Stimulated activated naive B cell treated with anti-CD40 and anti-IgM and Interleukin-4, amounts not matched to agents 10 μg/mL and 1 μg/mL and 100 μg/mL, for 72 hours (primary cell): Measurements from ENCODE around the gene LCN2.

Experiments
- ATAC-seq, 2 donors: fragments of 150-1000 bp; cut with Tn5 transposase; replicated peaks; 2 replicates each; pipeline ENCODE4 v1.10.0; 2021; ENCODE audit warnings: moderate library complexity in 1 of 2
- DNase-seq: peaks from one replicate; pipeline ENCODE4 v3.0.0; 2021
- H3K27ac Mint-ChIP-seq: one replicate; pipeline ENCODE4 v1.8.0; 2022; ENCODE audit warnings: mild to moderate bottlenecking, mixed read lengths
- H3K27me3 Mint-ChIP-seq, 2 donors: one replicate each; pipeline ENCODE4 v1.8.0; 2022; ENCODE audit warnings: mixed read lengths in 2 of 2
- H3K36me3 Mint-ChIP-seq, 2 donors: one replicate each; pipeline ENCODE4 v1.8.0; 2022; ENCODE audit warnings: mixed read lengths in 2 of 2, mild to moderate bottlenecking in 1 of 2
- H3K4me1 Mint-ChIP-seq, 2 donors: one replicate each; pipeline ENCODE4 v1.8.0; 2022; ENCODE audit warnings: mixed read lengths in 2 of 2, mild to moderate bottlenecking in 1 of 2
- H3K4me3 Mint-ChIP-seq, 2 donors: one replicate each; pipeline ENCODE4 v1.8.0; 2022; ENCODE audit warnings: mild to moderate bottlenecking in 2 of 2, mixed read lengths in 2 of 2, moderate library complexity in 1 of 2
- H3K9me3 Mint-ChIP-seq, 2 donors: one replicate each; pipeline ENCODE4 v1.8.0; 2022; ENCODE audit warnings: mixed read lengths in 2 of 2, mild to moderate bottlenecking in 1 of 2

LCN2 gene

DNA sequence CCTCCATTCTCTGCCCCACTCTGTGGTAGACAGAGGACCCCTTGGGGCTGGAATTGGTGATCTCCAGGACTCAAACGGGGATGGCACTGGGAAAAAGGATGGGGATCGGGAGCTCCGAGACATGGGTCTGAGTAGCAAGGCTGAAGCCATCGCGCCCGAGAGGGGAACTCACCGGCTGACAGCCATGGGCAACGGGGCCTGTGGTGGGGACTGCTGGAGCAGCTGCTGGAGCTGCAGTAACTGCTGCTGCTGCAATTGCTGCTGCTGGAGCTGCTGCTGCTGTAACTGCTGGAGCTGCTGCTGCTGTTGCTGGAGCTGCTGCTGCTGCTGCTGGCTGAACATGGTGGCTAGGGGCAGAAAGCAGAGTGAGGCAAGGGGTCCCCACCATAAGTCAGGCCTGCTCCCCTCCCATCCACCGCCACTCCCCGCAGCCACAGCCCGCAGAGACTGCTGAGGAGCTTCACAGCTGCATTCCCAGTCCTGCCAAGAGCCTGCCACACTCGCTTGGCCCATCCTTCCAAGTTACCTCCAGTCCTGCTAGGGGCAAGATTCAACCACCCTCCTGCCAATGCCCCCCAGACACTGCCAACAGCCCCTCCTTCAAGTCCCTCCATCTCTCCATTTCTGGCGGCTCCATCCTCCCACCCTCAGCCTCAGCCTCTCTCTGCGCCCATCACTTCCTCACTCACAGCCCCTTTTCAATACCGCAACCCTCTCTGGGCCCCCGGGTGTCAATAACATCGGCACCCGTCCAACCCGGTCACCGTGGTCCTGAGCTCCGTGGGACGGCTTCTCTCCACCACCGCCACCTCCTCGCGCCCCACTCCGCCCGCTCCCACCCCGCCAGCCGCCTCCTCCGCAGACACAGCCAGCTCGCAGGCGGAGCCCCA, 41.5 kb downstream of the LCN2 start:
- Mint-ChIP-seq H3K36me3 (peaks cover 24 to 30% of the 10 kb centered on the region in 2 donors), H3K9me3 (no peaks in the 10 kb centered on the region), H3K27me3 (no peaks in the 10 kb centered on the region), H3K4me3 (peak overlapping the region; percentile 94 to 100), H3K4me1 (peaks cover 19 to 36% of the 10 kb centered on the region in 2 donors), H3K27ac (peak overlapping the region; percentile 94)
- peak; percentile 49 to 59 for ATAC-seq
- no peak for DNase-seq

DNA sequence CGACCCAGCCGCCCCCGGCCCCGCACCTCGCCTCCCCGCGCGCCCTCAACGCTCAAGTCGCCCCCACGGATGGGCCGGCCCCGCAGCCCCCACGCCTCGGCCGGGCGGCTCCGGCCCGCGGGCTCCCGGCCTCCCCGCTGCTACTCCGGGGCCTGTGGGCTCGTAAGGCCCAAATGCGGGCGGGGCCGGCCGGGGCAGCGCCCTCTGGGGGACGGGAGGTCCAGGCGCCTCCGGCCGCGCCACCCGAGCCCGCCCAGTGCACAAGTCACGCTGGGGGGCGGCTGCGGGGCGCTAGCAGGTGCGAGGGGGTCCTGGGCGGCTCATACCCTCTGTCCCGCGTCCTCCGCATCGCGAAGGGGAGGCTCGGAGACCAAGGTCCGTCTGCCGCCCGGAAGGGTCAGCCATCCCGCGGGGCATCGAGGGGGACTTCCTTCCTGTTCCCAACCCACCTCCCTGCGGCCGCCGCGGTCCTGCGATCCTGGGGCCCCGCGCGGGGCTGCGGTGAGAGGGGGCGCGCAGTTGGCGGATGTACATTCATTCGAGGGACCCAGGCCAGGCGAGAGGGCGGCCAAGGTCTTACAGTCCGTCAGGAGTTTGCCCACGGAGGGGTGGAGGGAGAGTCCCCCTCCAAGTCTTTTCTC, 42.3 kb downstream of the LCN2 start, which contains the start of gene CIZ1:
CIZ1 (minus strand) TSS at position 167 of the 641 bp plus-strand sequence. CDS start 715 bp downstream, outside the sequence.
- DNase-seq (peak; percentile 73), ATAC-seq (peak; percentile 93 to 97)
- Mint-ChIP-seq H3K4me1 (peaks cover 15 to 36% of the 10 kb centered on the region in 2 donors), H3K27me3 (no peaks in the 10 kb centered on the region), H3K36me3 (peaks cover 18 to 25% of the 10 kb centered on the region in 2 donors), H3K27ac (peak within 1 kb of the TSS; percentile 94), H3K4me3 (peak within 1 kb of the TSS; percentile 94 to 100), H3K9me3 (no peaks in the 10 kb centered on the region)

DNA sequence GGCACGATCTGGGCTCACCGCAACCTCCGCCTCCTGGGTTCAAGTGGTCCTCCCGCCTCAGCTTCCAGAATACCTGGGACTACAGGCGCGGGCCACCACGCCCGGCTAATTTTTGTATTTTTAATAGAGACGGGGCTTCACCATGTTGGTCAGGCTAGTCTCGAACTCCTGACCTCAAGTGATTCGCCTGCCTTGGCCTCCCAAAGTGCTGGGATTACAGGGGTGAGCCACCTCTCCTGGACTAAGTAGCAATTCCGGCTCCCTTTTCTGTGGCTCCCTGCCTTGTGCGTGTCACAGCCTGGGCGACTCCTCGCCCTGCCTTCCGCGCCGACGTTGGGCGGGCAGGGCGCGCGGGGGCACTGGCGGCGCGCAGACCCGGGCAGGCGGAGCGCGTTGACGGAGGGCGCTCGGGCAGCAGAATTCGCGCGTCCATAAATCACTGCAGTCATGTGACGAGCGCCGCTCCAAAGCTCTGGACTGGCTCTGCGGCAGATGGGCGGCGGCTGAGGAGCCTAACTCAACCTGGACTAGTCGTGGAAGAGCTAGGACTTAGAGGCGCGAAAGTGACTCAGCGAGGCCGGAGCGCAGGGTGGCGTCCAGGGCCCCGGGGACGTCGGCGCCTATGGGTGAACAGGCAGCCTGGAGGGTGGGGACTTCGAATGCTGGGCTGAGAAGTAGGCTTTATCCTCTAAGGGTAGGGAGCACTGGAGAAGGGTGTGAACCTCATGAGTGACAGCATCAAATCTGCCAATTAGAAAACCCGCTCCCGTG, 43.5 kb downstream of the LCN2 start:
- H3K27me3 Mint-ChIP-seq, result no peaks in the 10 kb centered on the region
- no peak overlapping the region for H3K27ac Mint-ChIP-seq
- peak overlapping the region; percentile 32 to 78 for H3K4me3 Mint-ChIP-seq
- peak in 1 of 2 donors; percentile 75 for ATAC-seq
- no peak for DNase-seq
- H3K36me3 Mint-ChIP-seq, result peaks cover 9 to 21% of the 10 kb centered on the region in 2 donors
- H3K9me3 Mint-ChIP-seq, result no peaks in the 10 kb centered on the region
- peaks cover 13 to 33% of the 10 kb centered on the region in 2 donors for H3K4me1 Mint-ChIP-seq

DNA sequence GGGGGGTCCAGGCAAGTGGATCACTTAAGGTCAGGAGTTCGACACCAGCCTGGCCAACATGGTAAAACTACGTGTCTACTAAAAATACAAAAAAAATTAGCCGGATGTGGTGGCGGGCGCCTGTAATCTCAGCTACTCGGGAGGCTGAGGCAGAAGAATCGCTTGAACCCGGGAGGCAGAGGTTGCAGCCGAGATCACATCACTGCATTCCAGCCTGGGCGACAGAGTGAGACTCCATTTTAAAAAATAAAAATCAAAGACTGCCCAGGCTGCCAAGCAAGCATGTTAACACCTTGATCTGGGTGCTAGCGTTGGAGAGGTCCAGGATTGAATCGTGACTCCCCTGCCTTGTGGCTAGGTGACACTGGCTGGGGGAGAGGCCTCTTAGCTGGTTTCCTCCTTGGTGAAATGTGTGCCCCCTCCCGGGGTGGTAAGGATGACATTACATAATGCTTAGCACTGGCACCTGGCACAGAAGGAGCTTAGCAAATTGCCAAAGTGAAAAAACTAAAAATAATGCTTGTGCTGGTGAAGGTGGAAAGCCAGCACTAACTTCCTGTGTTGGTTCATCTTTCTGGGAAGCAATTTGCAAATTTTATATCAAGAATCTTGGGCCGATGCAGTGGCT, 44.3 kb downstream of the LCN2 start:
- Mint-ChIP-seq H3K4me3 (peak overlapping the region in 1 of 2 donors; percentile 6), H3K4me1 (peaks cover 13 to 29% of the 10 kb centered on the region in 2 donors), H3K36me3 (peaks cover 8 to 14% of the 10 kb centered on the region in 2 donors), H3K9me3 (no peaks in the 10 kb centered on the region), H3K27me3 (no peaks in the 10 kb centered on the region), H3K27ac (no peak overlapping the region)
- DNase-seq, result no peak
- no peak for ATAC-seq

DNA sequence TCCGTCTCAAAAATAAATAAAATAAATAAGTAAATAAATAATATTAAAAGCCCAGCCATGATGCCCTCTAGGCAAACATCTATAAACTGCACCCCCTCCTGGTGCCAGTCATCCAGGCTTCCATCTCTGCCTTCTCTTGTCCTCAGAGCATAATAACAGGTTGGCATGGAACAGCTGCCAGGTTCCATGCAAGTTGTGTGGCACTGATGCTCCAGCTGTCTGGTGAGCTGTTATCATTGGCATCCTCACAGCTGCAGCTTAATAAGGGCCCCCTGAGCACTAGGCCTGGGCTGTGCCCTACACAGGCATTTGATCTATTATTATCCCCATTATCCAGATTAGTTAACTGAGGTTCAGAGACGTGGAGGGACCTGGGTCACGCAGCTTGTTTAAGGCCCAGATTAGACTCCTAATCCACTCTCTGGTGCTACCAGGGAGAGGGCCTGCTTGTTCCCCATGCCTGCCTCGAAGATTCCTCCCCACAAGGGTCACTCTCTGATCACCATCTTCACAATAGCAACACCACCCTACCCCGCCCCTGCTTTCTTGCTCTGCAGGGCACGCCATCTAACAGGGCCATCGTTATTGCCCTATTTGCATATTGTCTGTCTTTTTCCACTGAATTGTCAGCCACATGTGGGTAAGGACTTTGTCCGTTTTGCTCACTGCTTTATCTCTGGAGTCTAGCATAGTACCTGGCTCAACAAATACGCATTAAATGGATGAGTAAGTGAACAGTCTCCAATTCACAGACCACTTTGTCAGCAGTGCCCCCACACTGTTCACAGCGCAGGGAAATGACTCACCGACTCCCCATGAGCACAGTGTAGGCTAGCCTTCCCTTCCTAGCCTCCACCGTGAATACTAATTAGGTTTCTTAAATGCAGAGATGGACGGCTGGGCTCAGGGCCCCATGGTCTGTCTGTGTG, 52.5 kb downstream of the LCN2 start:
- Mint-ChIP-seq H3K27ac (no peak overlapping the region), H3K27me3 (peaks cover 12 to 26% of the 10 kb centered on the region in 2 donors), H3K4me1 (peaks cover 9 to 18% of the 10 kb centered on the region in 2 donors), H3K9me3 (no peaks in the 10 kb centered on the region), H3K36me3 (no peaks in the 10 kb centered on the region), H3K4me3 (no peak overlapping the region)
- DNase-seq (no peak), ATAC-seq (no peak)

DNA sequence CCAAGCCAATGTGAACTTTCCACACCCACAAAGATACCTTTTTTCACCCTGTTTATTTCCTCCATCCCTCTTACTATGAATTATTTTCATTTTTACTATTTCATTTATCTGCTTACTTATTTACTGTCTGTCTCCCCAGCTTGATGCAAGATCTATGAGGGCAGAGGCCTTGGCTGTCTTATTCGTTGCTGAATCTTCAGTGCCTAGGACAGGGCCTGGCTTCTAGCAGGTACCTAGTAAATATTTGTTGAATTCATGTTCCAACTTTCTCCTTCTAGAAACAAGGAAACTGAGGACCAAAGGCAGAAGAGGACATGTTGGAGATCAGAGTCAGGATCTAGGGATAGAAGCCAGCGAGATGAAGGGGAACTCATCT, 53.4 kb downstream of the LCN2 start:
- peak overlapping the region; percentile 73 to 76 for H3K4me3 Mint-ChIP-seq
- H3K4me1 Mint-ChIP-seq, result peaks cover 9 to 18% of the 10 kb centered on the region in 2 donors
- ATAC-seq (peak; percentile 3 to 4), DNase-seq (no peak)
- no peaks in the 10 kb centered on the region for H3K9me3 Mint-ChIP-seq
- no peaks in the 10 kb centered on the region for H3K36me3 Mint-ChIP-seq
- peaks cover 16 to 32% of the 10 kb centered on the region in 2 donors for H3K27me3 Mint-ChIP-seq
- no peak overlapping the region for H3K27ac Mint-ChIP-seq
